Measurements from ENCODE around the gene GNAL.

The GNAL gene

DNA sequence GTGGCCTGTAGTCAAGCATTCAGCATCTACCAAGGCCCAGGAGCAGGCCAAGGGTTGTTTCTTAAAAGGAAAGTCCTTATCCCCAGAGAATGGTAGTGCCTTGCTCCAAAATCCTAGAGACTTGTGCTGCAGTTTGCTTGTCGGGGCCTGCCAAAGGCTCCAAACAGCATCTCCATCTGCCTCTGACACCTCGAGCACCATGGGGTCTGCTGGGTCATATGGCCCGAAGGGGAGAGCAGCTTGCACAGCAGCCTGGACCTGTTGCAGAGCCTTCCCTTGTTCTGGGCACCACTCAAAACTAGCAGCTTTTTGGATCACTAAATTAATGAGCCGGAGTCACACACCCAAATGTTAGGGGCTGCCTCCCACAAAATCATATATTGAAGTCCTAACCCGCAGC, 35.7 kb downstream of the GNAL start:
- DNase-seq (ENCODE audit: low read depth) = no peak

DNA sequence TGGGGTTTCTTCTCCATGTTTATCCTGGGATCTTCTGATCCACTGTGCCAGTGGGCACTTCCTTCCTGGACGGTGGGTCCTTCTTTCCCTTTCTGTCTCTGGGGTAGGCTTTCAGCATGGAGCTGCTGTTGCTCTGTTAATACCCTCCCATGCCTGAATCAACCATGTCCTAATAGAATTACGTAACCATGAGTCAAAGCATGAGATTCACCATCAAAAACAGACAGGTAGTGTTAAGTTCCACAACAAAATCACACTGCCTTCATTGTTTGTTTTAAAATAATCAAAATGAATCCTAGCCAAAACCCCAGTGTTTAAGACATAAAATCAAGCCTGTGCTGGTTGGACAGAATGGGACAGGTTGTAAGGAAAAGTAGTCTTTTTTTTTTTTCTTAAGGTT, 37.5 kb downstream of the GNAL start:
- no peak for DNase-seq (ENCODE audit: low read depth)

DNA sequence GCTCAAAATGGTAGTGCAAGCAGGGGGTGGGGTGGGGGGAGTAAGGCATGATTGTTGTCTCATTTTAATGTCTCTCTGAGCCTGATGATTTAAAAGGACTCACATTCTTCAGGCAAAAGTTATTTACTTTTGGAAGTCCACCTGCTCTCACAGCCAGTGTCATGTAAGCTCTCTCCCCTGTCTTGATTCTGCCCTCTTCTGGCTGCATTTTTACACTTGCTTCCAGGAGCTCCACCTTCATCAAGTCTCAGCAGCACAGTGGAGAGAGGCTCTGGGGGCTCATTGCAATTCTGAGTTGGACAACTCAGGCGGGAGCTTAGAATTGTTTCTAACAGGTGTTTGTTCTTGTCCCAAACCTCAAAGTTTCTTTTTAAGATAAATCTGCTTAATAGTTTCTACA, 39.2 kb downstream of the GNAL start:
- no peak for DNase-seq (ENCODE audit: low read depth)

DNA sequence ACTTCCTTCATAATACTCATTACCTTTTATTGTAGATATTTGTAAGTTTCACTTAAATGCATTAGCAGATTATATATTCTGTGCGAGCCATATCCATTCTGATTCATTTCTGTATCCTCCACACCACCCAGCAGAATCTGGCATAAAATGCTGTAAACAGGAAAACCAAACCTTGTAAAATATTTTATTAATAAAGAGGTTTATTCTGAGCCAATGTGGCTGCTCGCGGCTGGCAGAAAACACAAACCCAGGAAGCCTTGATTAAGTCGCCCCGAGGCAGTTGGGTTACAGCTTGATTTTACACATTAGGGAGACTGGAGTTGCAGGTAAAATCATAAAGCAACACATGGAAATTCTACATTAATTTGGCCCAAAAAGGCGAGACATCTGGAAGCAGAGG, 40.5 kb downstream of the GNAL start:
- no peak for DNase-seq (ENCODE audit: low read depth)

DNA sequence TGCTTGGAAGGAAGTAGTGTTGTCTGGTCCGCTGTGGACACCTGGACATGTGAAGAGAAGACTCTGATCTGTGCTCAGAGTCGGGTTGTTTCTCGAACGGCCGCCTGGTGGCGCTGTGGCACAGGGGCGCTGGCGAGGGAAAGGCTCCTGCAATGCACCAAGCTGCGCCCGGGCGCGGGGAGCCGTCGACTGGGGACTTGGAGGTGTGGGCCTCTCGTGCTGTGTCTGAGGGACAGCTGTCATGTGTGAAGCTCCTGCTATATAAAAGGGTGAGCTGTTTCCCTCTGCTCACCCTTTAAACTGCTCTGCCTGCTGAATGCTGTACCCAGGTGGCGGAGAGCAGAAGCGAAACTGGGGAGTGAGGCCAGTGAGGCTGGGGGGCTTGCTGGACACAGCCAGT, 44.0 kb downstream of the GNAL start:
- DNase-seq (ENCODE audit: low read depth) = peak; percentile 54

DNA sequence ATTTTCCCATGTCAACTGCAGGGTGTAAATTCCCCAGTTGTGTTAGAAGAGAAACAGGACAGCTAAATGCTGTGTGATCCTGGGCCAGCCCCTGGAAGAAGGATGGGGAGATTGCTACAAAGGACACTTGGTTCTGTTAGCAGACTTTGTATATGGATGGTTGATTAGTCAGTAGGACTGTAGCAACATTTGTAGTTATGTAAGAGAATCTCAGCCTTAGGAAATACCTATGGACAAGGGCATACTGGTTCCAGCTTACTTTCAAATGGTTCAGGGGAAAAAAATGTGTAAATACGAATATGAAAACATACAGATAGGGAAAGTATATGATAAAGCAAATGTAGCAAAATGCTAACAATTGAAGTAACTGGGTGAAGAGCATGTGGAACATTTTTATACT, 47.6 kb downstream of the GNAL start:
- DNase-seq (ENCODE audit: low read depth) = no peak

DNA sequence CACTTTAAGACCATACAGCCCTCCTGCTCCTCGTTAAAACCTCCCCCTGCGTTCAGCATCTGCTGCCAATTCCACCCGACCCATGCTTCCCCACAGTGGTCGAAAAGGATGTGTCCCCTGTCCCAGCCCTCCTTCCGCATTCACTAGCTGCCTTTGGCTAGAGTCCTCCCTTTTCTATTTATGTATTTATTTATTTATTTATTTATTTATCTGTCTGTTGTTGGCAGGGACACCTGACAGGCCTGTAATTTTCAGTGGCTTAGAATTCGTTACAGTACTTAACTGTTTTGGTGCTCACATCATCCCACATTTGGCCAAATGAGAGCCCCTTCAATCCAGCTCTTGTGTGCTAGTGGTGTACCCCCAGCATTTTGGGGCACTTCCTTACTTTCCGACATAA, 50.8 kb downstream of the GNAL start:
- DNase-seq (ENCODE audit: low read depth) = no peak

DNA sequence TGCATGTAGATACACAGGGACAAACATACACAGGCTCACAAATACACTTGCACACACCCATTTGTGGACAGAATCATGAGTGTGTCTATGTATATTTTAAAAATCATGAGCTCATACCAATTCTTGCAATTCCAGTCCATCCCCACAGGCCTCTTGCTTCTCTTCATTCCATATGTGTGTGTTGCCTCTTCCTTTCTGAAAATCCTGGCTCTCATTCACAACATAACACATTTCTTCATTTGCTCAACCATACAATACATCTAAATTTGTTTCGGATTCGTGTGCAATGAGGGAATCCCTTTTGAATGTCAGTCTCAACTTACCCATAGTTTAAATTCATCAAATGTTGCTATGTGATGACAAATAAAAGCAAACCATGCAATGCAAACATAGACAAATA, 51.4 kb downstream of the GNAL start:
- DNase-seq (ENCODE audit: low read depth) = no peak

DNA sequence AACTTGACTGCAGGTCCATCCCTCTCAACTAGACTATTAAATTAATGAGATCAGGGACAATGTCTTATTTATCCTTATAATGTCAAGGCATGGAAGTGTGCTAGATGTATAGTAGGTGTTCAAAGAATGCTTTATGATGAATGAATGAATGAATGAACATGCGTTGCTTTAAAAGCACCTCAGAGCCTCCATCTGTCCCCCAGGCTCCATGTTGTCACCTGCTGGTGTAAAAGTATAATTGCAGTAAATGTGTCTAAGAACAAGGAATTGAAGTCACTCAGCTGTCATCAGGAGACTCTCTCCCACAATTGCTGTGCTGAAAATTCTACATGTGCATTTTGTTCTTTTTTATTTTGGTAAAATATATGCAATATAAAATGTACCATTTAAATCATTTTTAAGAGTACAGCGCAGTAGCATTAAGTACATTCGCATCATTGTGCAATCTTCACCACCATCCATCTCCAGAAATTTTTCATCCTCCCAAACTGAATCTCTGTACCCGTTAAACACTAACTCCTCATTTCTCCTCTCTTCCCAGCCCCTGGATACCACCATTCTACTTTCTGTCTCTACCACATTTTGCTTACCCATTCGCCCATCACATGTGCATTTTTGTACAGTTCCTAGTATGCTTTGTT, 52.6 kb downstream of the GNAL start:
- DNase-seq (ENCODE audit: low read depth) = no peak

DNA sequence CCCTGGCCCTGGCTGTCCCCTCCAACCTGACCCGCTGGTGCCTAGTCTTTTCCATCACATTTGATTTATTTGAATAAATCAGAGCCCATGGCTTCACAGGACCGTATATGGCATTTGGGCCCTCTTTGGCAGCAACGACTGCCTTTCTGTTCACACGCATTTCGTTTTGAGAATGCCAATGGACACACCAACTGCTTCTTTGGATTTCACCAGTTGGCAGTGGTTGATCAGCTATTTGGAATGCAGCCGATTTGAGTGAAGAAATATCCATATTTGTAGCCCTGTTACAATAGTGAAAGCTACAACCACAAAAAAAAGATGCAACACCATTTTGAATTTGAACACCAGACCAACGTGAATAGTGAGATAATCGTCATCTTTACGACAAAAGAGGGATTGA, 56.5 kb downstream of the GNAL start:
- no peak for DNase-seq (ENCODE audit: low read depth)

DNA sequence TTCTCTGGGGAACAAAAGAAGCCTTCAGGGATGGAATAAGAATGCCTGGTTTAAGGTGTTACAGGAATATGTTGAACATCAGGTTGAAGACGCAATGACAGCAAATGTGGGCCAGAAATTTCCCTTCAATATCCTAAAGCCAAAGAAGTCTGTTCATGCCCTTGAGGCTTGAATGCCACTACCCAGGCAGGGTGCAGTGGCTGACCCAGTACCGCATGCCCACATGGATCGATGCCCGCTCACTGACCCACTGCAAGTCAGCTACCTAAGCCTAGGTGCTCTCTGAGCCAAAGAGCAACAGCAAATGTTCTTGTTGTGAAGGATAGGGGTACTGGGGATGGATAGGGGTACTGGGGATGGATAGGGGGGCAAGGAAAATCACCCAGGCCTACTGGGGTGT, 58.2 kb downstream of the GNAL start:
- DNase-seq (ENCODE audit: low read depth) = no peak

DNA sequence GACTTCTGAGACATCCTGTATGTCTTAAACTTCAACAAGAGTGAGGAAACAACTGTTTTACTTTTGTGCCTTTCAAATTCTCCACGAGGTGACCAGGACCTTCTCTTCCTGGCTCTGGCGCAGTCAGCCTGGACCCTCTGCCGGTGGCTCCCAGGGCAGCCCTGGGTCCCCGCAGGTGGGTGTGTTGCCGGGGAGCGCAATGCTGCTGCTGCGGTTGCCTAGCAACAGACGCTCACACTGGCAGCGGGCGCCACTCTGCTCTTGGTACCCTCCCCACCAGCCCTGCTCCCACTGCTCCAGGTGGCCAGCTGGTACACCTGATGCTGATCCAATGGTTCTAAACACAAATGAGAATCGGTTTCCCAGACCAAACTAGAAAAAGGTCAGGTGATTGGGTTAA, 58.7 kb downstream of the GNAL start:
- no peak for DNase-seq (ENCODE audit: low read depth)

DNA sequence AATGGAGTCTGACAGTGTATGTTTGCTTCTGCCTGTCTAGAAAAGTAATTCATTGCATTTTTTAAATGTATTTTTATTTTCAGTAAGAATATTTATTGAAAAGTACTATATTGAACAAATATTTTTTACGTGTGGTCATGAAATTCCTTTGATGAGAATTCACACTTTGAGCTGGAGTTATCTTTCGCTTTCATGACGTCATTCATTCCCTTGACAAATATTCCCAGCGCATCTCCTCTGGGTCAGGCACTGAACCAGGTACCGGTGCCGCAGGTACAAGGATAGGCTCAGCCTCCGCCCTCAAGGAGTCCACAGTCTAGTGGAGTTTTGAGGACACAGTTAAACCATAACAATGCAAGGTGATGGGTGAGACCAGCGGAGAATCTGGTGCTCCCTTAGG, 60.2 kb downstream of the GNAL start:
- DNase-seq (ENCODE audit: low read depth) = no peak

DNA sequence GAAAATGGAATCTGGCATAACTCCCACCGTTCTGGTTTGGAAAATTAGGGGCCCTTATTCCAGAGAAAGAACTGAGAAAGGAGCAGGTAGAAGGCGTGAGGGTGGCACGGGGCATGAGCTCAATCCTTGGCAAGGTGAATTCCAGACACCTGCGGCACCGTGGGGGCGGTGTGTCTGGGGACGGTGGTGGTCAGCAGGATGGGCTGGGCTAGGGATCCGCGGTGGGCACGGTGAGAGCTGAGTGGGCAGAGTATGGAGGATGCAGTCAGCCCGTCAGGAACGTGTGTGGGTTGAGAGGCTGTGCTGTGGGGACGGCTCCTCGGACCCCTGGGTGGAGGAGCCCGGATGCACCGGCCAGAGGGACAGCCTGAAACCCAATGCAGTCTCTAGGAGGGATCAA, 61.1 kb downstream of the GNAL start:
- no peak for DNase-seq (ENCODE audit: low read depth)

DNA sequence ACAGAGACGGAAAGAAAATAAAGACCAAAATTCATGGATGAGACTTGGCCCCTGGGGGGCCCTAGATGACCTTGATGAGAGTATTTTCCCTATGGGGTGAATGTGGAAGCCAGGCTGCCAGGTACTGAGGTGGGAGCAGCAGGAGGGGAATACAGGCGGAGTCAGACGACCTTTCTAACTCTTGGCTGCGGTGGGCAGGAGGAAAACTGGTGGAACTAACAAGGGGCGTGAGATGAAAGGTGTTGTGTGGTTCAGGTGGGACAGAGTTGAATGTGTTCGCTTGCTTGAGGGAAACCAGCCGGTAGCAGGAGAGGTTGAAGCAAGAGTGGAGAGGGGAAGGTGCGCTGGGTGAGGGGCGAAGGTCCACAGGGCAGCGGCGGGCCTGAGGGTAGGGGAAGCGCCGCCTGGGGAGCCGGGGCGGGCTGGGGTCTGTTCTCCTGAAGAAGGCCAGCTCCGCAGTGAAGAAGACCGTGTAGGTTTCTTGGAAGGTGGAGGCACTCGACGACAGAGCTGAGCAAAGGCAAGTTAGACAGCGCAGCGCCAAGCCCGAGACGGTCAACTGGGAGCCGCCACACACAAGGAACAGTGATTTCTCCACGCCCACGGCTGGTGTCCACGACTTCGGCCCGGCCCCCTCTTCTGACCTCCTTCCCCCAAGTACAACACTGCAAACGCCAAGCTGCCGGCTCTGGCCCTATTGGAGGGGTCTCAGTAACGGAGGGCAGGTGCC, 61.7 kb downstream of the GNAL start:
- no peak for DNase-seq (ENCODE audit: low read depth)

DNA sequence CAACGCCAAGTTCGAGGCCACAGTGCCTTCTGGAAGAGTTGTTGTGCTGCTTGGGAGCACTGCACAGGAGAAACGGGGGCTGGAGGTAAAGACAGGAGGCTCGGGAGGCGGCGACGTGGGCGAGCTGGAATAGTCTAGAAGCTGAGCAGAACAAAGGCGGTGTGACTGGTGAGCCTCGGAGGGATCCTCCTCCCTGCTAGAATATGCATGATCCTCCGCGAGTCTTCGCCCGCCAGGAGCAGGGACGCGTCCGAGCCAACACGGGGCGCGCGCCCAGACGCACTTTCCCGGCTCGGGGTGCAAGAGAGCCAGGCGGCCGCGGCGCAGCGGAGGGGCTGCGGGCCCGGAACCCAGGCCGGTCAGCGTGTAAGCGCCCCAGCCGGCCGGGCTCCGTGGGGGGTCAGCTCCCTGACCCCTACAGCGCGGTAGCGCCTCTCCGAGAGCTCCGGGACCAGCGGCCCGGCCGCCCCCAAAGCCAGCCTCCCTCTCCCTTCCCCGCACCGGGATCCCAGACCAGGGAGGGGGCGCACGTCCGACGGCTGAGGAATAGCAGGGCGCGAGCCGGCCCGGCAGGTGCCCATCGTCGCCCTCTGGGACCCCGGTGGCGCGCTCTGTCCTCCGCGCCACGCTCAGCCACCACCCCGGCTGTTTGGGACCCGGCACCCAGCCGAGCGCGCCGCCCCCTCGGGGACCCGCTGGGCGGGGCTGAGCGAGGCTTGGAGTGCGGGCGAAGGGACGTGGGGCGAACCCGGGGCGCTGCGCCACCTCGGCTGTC, 62.5 kb downstream of the GNAL start:
- no peak for DNase-seq (ENCODE audit: low read depth)

DNA sequence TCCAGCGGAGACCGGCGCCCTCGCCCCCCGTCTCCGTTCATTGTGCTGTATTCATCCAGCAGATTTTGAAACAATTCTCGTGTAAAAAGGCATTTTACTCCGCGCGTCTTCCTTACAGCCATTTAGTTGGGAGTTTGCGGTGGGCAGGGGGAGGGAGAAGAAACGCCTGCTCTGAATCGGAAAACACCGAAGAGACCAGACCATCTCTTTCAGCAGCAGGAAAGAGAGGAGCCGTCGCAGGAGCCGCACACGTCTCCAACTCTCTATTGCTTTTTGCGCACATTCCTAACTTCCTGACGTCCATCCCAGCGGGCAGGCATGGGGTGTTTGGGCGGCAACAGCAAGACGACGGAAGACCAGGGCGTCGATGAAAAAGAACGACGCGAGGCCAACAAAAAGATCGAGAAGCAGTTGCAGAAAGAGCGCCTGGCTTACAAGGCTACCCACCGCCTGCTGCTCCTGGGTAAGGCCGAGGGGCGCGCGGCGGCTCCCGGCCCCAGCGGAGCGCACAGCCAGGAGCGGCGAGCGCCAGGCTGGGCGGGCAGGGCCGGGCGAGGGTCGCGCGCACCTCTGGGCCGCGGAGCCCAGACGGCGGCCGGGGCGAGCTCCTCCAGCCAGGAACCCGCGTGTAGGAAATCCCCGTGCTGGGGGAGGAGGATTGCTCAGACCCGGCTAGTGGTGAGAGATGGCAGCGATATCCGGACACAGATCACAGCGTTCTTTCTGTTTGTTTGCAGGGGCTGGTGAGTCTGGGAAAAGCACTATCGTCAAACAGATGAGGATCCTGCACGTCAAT, 63.2 kb downstream of the GNAL start:
- no peak for DNase-seq (ENCODE audit: low read depth)

DNA sequence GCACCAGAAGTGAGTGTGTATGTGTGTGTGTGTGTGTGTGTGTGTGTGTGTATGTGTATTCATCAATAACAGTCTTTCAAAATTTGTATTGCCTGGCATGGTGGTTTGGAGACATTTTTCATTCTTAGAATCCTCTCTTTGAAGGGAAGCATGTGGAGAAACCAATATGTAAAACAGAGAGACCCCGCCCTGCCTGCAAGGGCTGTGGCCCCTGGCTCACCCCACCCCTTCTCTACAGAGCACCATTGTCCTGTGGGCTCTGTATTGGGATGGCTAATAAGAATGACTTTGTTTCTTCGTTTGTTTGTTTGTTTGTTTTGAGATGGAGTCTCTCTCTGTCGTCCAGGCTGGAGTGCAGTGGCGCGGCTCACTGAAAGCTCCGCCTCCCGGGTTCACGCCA, 65.9 kb downstream of the GNAL start:
- DNase-seq (ENCODE audit: low read depth) = no peak

DNA sequence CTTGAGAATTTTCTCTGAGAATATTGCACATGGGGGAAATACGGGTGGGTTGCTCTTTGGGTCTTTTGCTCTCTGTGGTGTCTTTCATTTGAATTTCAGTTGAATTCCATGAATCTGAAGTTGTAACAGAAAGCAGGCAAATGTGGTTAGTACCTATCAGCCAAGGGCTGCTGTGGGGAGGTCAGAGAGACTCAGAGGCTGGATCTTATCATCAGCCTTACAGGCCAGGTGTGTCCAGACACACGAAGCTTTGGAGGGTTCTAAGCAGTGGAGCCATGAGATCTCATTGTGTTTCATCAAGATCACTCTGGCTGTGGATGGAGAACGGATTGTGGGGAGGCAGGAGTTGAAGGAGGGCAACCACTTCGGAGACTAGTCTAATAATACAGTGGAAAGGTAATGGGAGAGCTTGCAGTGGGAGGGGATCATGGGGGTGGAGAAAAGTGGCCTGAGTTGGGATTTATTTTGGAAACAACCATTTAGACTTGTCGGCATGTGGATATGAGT, 68.1 kb downstream of the GNAL start:
- no peak for DNase-seq (ENCODE audit: low read depth)

DNA sequence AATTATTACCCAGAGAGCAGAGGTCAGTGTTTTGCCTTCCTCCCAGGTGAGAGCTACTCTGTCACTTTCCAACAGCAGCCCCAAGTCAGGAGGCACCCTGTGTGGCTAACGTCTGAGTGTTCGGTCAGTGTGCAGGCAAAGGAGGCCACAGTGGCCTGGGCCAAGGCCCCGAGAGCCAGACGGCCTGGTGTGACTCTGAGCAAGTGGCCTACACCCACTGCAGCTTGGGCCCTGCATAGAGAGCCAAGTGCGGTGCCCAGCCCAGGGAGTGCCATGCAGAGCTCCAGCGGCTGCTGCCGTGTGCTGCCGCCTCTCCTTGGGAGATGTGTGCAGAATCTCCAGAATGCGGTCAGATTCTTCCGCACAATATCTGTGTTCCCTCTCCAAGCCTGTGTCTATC, 70.4 kb downstream of the GNAL start:
- DNase-seq (ENCODE audit: low read depth) = no peak

DNA sequence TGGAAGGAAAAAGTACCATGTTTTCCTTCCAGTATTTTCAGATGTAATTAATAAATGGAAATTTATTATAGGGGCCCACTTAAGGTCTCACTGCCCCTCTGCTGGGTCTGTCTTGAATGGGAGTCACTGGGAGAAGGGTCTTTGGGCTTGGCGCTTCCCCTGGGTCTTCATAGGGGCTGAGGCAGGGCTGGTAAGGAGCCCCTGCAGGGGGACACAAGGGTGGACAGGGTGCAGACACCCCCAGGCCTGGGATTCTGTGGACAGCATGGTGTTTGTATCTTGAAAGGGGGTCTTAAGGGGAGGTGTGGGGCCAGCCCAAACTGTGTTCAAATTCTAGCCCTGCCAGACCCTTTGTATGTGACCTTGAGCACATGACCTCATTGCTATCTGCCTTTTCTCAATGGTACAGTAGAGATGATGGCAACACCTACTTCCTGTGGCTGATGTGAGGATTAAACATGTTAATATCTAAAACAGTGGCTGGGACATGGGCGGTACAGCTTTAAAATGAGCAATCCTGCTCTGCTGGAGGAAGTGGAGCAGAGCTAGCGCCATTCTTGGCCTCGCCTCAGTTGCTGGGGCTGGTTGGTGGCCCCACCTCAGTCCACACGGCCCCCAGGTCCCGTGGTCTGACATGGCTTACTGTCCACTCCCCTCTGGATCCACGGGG, 71.6 kb downstream of the GNAL start:
- DNase-seq (ENCODE audit: low read depth) = no peak

DNA sequence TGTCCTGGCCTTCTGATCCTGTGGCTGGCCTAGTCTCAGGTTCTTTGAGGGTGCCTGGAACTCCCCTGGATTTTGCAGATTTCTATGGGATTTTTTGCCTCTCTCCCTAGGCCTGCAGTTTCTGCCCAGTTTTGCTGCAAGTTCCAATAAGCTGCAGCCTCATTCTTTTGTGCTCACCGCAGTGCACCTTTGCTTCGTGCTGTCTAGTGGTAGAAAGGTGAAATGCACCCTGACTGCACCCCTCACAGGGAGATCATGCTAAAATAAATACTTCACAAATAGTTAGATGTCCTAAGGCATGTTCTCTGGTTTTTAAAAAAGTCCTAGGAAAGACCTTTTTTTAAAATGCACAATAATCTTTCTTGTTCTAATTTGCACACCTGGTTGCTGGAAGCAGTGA, 72.5 kb downstream of the GNAL start:
- DNase-seq (ENCODE audit: low read depth) = no peak

Data from stimulated activated CD8-positive, alpha-beta memory T cell treated with anti-CD3 and anti-CD28 coated beads, Interleukin-15, amount 100 ng/mL, for 24 hours (primary cell).